Fibroblast of the conjunctiva (primary cell): ENCODE data around the gene TSHZ3.

Experiments
- DNase-seq: peaks from one replicate; pipeline ENCODE4 v3.0.0-alpha.2; 2010; ENCODE audit warnings: low read depth

Gene TSHZ3

GRCh38 chr19:31313291-31314030 lies 35.8 kb downstream of the TSHZ3 start:
- no peak for DNase-seq

GRCh38 chr19:31312677-31313244 lies 36.5 kb downstream of the TSHZ3 start:
- DNase-seq = no peak

- peak; percentile 72 for DNase-seq
Observed at GRCh38 chr19:31312009-31312676, 37.1 kb downstream of the TSHZ3 start.

- no peak for DNase-seq
Observed at GRCh38 chr19:31310432-31311133, 38.7 kb downstream of the TSHZ3 start.

GRCh38 chr19:31308781-31309180 lies 40.5 kb downstream of the TSHZ3 start:
- DNase-seq = no peak

- DNase-seq = no peak
Observed at GRCh38 chr19:31307071-31307669, 42.1 kb downstream of the TSHZ3 start.

- DNase-seq = no peak
Observed at GRCh38 chr19:31306006-31306753, 43.1 kb downstream of the TSHZ3 start.

GRCh38 chr19:31304831-31305312 lies 44.4 kb downstream of the TSHZ3 start:
- DNase-seq = no peak

- no peak for DNase-seq
Observed at GRCh38 chr19:31303262-31303815, 45.9 kb downstream of the TSHZ3 start.

- no peak for DNase-seq
Observed at GRCh38 chr19:31301306-31301980, 47.8 kb downstream of the TSHZ3 start.

- DNase-seq = no peak
Observed at GRCh38 chr19:31300422-31300821, 48.8 kb downstream of the TSHZ3 start.

GRCh38 chr19:31299665-31300064 lies 49.6 kb downstream of the TSHZ3 start:
- no peak for DNase-seq

GRCh38 chr19:31297991-31298390 lies 51.2 kb downstream of the TSHZ3 start:
- DNase-seq = no peak

GRCh38 chr19:31296741-31297390 lies 52.4 kb downstream of the TSHZ3 start:
- no peak for DNase-seq

- no peak for DNase-seq
Observed at GRCh38 chr19:31294189-31294588, 55.0 kb downstream of the TSHZ3 start.

- no peak for DNase-seq
Observed at GRCh38 chr19:31292639-31293185, 56.5 kb downstream of the TSHZ3 start.

- DNase-seq = no peak
Observed at GRCh38 chr19:31290931-31291590, 58.2 kb downstream of the TSHZ3 start.

GRCh38 chr19:31289976-31290375 lies 59.3 kb downstream of the TSHZ3 start:
- DNase-seq = no peak

- DNase-seq = no peak
Observed at GRCh38 chr19:31289381-31289880, 59.8 kb downstream of the TSHZ3 start.
